ENCODE results near the gene FAM107A.

Gene FAM107A

DNA sequence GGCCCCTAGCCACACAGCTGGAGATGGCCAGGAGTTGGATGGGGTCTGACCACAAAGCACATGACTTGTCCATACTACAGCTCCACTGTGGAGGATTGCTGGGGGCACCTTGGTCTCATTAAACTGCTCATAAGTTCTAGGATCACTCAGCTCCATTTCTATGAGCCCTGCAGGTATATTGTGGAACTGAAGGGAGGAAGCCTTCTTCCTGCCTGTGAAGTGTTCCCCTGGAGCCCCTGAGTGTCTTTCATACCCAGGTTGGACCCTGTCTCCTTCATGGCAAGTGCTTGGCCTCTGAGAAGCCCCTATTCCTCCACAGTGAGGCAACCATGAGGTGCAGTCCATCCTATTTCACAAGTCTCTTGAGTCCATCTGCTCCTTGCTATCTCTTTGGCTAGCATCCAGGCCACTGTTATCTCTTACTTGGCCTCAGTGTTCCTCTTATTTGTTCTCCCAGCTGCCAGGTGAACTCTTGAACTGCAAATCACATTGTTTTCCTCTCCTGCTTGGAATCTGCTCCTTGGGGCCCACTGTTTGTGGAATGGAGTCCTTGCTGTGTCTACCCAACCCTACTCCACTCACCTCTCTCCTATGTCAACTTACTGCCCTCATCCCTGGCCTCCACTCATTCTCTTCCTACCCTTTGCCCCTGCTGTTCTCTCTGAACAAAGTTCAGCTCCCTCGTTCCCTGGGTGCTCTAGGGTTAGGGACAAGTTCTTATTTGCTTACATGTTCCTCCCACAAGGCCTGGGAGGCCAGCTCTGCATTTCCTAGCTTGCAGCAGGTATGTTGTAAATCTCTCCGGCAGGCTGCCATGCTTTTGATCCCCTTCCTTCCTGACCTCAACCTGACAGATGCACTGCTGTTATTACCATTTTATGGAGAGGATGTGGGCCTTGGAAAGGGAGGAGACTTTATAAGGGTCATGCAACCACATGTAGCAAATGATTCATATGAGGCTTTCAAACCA lies 41.4 kb downstream of the FAM107A start:
- no peak for TF ChIP-seq CTCF (IDR thresholded peaks at IDR 0.05; ENCODE audit: control insufficient read depth, insufficient read depth, low read depth, low read length, missing control alignments)
- no peak for DNase-seq (ENCODE audit: low read depth)
- H3K4me3 ChIP-seq (ENCODE audit: control insufficient read depth, low read depth, low read length) = no peak overlapping the region; the same call in 1 of the 2 replicates

GRCh38 chr3:58534592-58535494 lies 42.3 kb downstream of the FAM107A start:
- no peak for TF ChIP-seq CTCF (IDR thresholded peaks at IDR 0.05; ENCODE audit: control insufficient read depth, insufficient read depth, low read depth, low read length, missing control alignments)
- H3K4me3 ChIP-seq (ENCODE audit: control insufficient read depth, low read depth, low read length) = no peak overlapping the region
- no peak for DNase-seq (ENCODE audit: low read depth)

DNA sequence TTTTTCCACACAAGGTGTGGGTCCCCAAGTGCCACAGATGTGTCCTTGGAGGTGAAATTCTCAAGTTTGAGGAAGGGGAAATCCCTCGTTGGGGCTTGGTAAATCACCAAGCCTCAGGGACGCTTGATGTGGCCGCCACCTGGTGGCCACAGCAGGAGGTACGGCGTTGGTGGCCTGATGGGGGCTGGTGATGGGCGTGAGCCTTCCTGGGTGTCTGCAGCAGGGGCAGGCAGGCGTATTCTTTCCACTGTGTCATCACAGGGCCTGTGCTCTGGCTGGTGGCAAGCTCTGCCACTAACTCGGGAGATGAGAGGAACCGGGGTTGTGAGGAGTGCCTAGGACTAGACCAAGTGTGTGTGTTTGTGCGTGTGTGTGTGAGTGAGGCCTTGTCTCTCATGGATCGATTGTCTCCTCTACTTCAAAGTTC lies 44.4 kb downstream of the FAM107A start:
- no peak overlapping the region for H3K4me3 ChIP-seq (ENCODE audit: control insufficient read depth, low read depth, low read length)
- no peak for DNase-seq (ENCODE audit: low read depth)
- peak; percentile 94 for TF ChIP-seq CTCF (IDR thresholded peaks at IDR 0.05; ENCODE audit: control insufficient read depth, insufficient read depth, low read depth, low read length, missing control alignments)

GRCh38 chr3:58531956-58532355 lies 45.2 kb downstream of the FAM107A start:
- peak; percentile 30 for TF ChIP-seq CTCF (IDR thresholded peaks at IDR 0.05; ENCODE audit: control insufficient read depth, insufficient read depth, low read depth, low read length, missing control alignments)
- H3K4me3 ChIP-seq (ENCODE audit: control insufficient read depth, low read depth, low read length) = no peak overlapping the region
- DNase-seq (ENCODE audit: low read depth) = no peak

GRCh38 chr3:58531555-58531954 lies 45.6 kb downstream of the FAM107A start:
- no peak for TF ChIP-seq CTCF (IDR thresholded peaks at IDR 0.05; ENCODE audit: control insufficient read depth, insufficient read depth, low read depth, low read length, missing control alignments)
- no peak for DNase-seq (ENCODE audit: low read depth)
- no peak overlapping the region for H3K4me3 ChIP-seq (ENCODE audit: control insufficient read depth, low read depth, low read length)

DNA sequence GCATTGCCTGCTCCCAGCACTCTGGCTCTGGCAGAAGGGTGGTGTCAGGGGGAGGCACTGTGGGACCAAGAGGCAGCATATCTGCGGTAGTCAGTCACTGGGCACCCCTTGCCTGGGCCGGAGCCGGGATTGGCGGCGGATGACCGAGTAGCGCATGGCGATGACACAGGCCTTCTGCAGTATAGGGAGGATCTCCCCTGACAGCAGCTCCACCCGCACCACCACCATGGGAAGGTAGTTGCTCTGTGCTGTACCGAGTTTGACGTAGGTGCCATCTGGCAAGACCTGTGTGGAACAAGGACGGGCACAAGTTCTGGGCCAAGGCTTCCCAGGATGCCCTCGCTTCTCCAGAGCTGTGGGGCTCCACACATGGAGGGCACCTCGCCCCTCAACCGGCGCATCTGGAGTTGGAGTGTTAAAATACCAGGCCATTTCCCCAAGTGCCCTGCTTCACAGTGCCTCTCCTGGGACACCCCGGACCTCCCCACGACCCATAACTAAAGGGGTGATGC lies 46.8 kb downstream of the FAM107A start:
- TF ChIP-seq CTCF (IDR thresholded peaks at IDR 0.05; ENCODE audit: control insufficient read depth, insufficient read depth, low read depth, low read length, missing control alignments) = no peak
- no peak overlapping the region for H3K4me3 ChIP-seq (ENCODE audit: control insufficient read depth, low read depth, low read length)
- no peak for DNase-seq (ENCODE audit: low read depth)
